Activated CD4-positive, alpha-beta T cell treated with anti-CD3 and anti-CD28 coated beads, Interleukin-10, Interleukin-2, amounts not matched to agents 100 ng/mL and 50 ng/mL, durations not matched to agents 16 hours and 8 hours (primary cell): ENCODE data around the gene PUM1.
A peak's percentile ranks its signal among the peaks of the same experiment; 100 is the strongest.
"Not testable (repeated sequence)": the region's sequence is repeated elsewhere in the genome, so short reads cannot be mapped to it uniquely, and the experiment has no call there.

ENCODE experiments used
- DNase-seq: peaks from one replicate; pipeline ENCODE4 v3.0.0-alpha.2; 2020

PUM1 gene, protein sequence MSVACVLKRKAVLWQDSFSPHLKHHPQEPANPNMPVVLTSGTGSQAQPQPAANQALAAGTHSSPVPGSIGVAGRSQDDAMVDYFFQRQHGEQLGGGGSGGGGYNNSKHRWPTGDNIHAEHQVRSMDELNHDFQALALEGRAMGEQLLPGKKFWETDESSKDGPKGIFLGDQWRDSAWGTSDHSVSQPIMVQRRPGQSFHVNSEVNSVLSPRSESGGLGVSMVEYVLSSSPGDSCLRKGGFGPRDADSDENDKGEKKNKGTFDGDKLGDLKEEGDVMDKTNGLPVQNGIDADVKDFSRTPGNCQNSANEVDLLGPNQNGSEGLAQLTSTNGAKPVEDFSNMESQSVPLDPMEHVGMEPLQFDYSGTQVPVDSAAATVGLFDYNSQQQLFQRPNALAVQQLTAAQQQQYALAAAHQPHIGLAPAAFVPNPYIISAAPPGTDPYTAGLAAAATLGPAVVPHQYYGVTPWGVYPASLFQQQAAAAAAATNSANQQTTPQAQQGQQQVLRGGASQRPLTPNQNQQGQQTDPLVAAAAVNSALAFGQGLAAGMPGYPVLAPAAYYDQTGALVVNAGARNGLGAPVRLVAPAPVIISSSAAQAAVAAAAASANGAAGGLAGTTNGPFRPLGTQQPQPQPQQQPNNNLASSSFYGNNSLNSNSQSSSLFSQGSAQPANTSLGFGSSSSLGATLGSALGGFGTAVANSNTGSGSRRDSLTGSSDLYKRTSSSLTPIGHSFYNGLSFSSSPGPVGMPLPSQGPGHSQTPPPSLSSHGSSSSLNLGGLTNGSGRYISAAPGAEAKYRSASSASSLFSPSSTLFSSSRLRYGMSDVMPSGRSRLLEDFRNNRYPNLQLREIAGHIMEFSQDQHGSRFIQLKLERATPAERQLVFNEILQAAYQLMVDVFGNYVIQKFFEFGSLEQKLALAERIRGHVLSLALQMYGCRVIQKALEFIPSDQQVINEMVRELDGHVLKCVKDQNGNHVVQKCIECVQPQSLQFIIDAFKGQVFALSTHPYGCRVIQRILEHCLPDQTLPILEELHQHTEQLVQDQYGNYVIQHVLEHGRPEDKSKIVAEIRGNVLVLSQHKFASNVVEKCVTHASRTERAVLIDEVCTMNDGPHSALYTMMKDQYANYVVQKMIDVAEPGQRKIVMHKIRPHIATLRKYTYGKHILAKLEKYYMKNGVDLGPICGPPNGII

GRCh38 chr1:31065310-31066217 is at the start of gene PUM1:
PUM1 (minus strand) TSS chr1:31065717; CDS start chr1:31059566, 6,151 bp downstream.
- peak; percentile 100 for DNase-seq

- DNase-seq: no peak
These were observed 46.9 kb upstream of the PUM1 start for GRCh38 chr1:31112266-31112935.

DNA sequence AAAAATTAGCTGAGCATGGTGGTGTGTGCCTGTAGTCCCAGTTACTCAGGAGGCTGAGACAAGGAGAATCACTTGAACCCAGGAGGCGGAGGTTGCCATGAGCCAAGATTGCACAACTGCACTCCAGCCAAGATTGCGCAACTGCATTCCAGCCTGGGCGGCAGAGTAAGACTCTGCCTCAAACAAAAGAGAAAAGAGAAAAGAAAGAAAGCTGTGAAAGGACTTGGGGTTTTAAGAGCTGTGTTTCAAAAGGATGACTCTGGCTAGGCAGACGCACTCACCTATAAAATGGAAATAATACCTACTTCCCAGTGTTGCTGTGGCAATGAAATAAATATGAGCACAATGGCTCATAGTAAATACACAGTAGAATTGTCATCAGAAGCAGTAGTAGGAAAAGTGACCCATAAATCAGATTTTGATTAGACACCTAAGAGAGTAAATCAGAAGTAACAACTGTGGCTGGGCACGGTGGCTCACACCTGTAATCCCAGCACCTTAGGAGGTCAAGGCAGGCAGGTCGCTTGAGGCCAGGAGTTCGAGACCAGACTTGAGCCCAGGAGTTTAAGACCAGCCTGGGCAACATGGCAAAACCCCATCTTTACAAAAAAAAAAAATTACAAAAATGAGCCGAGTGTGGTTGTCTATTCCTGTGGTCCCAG is 45.9 kb upstream of the PUM1 start:
- no peak for DNase-seq

GRCh38 chr1:31110846-31111245 is 45.3 kb upstream of the PUM1 start:
- DNase-seq: no peak

GRCh38 chr1:31108861-31109260 is 43.3 kb upstream of the PUM1 start:
- no peak for DNase-seq

GRCh38 chr1:31105646-31106045 is 40.1 kb upstream of the PUM1 start:
- DNase-seq: peak; percentile 5

- no peak for DNase-seq
These were observed 37.0 kb upstream of the PUM1 start for GRCh38 chr1:31102501-31102950.

DNA sequence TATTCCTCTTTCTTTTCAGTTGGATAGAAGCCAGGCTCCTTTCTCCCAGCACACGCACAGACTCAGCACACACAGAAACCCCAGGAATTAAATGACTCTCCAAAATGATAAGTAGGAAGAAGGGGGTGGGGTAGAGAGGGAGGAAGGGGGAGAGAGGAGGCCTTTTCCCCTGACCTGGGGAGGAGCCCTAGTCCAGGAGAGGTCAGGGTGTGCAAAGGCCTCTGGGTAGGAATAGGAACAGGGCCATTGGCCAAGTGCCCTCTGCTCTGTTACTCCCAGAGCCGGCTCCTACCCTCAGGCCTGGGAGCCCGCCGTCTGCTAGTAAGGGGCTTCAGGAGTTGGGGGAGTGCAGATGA is 35.6 kb upstream of the PUM1 start:
- no peak for DNase-seq

GRCh38 chr1:31099293-31100032 is 33.9 kb upstream of the PUM1 start:
- DNase-seq: no peak

DNA sequence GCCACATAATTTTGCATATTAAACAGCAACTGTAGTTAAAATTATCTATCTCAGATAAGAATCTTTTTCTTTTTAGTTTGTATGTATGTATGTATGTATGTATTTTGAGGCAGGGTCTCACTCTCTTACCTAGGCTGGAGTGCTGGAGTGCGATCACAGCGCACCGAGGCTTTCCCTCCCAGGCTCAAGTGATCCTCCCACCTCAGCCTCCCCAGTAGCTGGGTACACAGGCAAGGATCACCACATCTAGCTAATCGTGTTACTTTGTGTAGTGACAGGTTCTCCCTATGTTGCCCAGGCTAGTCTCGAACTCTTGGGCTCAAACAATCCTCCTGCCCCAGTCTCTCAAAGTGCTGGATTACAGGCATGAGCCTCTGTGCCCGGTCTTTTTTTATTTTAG is 30.5 kb upstream of the PUM1 start:
- DNase-seq: no peak

DNA sequence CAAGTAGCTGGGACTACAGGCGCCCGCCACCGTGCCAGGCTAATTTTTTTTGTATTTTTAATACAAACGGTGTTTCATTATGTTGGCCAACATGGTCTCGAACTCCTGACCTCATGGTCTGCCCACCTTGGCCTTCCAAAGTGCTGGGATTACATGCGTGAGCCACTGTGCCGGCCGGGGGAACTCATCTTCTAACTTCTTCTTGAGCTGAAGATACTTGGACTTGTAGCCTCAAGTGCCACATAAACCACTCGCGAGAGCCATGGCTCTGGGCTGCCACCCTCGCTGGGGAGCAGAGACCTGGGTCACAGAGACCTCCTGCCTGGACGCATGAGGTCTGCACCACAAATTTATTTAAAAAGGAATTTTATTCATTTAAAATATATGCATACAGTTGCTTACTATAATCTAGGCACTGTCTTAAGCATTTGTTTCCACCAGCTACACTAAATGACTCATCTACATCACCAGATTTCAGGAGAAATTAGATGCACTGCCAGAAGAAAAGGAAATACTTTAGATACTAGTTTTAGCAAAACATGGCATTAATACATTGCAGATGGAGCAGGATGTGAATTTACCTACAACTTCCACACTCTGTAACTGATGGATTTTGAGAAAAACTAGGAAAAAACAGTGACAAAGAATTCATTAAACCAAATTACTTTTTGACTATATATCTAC is 29.9 kb upstream of the PUM1 start:
- no peak for DNase-seq

DNA sequence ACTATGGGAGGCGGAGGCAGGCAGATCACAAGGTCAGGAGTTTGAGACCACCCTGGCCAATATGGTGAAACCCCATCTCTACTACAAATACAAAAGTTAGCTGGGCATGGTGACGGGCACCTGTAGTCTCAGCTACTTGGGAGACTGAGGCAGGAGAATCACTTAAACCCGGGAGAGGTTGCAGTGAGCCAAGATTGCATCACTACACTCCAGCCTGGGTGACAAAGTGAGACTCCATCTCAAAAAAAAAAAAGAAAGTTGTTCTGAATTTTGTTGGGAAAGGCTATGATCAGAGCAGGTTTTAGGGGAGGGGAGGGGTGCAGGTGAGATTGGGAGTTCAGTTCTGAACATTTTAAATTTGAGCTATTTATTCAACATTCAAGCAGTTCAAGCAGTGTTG is 22.6 kb upstream of the PUM1 start:
- DNase-seq: not testable (repeated sequence)

DNA sequence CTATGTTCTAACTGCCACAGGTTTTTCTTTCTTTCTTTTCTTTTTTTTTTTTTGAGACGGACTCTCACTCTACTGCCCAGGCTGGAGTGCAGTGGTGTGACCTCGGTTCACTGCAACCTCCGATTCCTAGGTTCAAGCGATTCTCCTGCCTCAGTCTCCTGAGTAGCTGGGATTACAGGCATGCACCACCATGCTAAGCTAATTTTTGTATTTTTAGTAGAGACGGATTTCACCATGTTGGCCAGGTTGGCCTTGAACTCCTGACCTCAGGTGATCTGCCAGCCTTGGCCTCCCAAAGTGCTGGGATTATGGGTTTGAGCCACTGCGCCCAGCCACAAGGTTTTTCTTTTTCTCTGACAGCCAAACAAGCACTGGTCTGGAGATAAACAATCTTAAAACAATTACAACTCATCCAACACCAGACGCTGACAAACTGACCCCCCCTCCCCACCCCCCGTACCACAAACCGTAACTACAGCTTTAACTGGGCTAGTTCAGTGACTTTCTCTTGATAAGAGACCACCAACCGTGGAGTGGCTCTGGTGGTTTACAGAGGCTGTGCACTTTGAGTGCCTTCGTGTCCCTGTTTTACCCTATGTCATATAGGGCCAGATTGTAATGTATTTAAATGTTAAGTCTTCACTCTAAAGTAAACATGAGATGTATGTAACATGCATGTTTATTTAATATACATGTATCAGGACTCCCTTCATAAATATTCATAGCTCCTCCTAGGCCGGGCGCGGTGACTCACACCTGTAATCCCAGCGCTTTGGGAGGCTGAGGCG is 19.5 kb upstream of the PUM1 start:
- no peak for DNase-seq

DNA sequence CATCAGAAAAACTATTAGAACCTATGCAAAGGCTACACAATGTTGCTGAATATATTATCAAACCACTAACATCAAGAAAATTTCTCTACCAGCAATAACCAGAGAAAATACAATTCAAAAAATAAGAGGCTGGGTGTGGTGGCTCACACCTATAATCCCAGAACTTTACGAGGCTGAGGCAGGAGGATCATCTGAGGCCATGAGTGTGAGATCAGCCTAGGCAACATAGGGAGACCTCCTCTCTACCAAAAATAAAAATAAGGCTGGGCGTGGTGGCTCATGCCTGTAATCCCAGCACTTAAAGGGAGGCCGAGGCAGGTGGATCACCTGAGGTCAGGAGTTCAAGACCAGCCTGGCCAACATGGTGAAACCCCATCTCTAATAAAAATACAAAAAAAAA is 16.9 kb upstream of the PUM1 start:
- DNase-seq: no peak

- DNase-seq: no peak
These were observed 7.5 kb upstream of the PUM1 start for GRCh38 chr1:31073044-31073443.

DNA sequence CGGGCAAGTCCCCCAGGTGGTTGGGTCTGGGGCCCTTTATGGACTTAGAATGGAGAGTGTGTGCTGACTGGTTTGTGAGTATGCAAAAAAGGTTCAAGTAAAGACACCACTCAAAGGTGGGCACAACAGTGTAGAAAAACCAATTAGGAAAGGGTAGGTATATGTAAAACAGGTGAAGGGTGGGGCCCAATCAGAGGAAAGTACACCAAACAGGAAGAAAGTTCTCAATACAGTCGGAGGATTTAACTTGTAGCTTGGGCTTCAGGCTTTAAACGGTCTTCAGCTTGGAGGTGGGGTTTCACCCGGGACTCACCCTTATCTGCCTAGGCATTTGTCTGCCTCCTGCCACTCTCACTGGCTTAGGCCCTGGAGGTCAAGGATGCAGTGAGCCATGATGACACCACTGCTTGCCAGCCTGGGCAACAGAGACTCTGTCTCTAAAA is 6.8 kb upstream of the PUM1 start:
- DNase-seq: no peak

GRCh38 chr1:31069392-31069791 is 3.9 kb upstream of the PUM1 start:
- no peak for DNase-seq

- DNase-seq: peak; percentile 31
These were observed 703 bp downstream of the PUM1 start for GRCh38 chr1:31064718-31065309.
